HG03575 (cell line): Measurements from ENCODE around the gene HRK.

Source experiments
- ATAC-seq: cut with Tn5 transposase; IDR thresholded peaks from one replicate; pipeline ENCODE4 v1.9.1; 2021; ENCODE audit not compliant: unreplicated experiment, insufficient number of reproducible peaks, low FRiP score; ENCODE audit errors: extremely low read depth

The HRK gene

GRCh38 chr12:116881325-116881876 lies at the start of gene HRK:
Gene HRK, minus strand, starts transcription at chr12:116881441. Its CDS starts 134 bp downstream, at chr12:116881307.
- no peak for ATAC-seq

DNA sequence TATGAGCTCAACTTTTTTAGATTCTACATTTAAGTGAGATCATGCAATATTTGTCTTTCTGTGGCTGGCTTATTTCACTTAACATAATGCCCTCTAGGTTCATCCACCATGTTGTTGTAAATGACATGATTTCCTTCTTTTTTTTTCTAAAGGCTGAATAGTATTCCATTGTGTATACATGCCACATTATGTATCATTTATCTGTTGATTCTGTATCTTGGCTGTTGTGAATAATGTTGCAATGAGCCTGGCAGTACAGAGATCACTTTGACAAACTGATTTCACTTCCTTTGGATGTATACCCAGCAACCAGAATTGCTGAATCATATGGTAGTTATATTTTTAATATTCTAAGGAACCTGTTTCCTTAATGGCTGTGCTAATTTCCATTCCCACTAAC lies 48.6 kb upstream of the HRK start:
- ATAC-seq, result no peak

- no peak for ATAC-seq
These were observed 47.3 kb upstream of the HRK start for GRCh38 chr12:116928504-116928903.

DNA sequence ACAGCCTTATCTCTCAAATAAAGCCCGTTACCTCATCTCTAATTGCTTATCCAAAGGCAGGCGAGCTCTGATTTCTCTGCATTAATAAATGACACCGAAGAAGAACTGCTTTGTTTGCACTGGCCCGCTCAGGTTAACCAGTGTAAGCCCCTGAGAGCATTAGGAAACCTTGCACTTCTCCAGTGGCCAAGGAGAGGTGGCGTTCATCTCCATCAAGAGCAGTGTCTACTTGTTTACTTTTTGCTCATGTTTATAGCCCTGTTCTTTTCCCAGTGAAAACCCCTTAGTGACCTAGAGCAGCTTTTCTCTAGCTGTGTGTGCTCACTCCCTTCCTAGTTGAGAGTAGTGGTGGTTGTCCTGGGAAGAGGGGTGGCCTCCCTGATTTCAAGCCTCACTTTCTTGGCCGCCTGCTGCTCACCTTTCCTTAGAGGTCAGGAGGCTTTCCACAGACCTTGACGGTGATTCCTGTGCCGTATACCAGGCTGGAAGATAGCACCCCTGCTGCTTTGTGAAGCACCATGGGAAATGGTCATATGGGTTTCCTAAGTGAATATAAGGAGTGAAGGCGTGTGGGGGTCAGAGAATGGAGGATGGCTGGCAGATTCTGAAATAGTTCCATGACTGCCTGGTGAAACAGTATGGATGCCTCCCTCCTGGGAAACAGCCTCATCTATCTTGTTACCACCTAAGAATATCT lies 46.2 kb upstream of the HRK start:
- ATAC-seq, result no peak

DNA sequence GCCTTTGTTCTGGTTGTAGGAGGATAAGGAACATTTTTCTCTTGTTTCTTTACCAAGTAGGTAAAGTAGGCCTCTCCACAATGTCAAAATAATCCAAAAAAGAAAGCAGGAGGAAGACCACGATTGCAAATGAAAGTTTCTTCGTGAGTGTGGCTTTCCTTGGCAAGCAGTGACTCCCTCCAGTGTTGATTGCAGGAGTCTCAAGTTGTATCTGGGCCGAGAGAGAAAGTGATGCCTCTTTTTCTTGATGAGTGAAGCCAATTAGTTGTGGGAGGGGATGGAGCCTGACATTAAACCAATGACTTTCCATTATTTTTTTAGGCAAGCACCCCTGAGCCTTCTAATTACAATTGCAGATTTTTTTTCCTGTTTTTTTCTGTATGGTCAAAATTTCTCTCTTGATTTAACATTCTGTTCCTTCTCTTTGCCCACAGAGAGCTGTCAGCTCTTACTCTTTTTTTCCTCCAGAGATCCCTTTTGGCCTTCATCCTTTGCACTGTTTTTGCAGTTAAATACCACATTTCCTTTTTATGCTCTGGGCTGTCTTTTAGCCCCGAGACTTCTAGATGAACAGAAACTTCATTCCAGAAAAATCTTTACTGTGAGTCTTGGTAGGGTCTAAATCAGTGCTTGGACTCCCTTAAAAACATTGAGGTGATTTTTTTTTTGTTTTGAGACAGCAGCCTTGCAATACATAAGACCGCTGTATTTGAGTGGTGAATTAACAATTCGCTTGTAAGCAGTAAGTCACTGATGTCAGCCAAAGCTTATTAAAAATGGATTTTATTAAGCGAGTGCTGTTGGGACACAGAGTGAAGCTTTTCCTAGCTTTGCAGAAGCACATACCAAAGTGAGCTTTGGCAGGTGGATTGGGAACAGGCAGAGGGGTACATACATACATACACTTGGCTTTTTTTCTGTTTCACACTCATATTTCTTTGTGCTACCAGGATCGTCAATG lies 45.3 kb upstream of the HRK start:
- ATAC-seq, result no peak

- no peak for ATAC-seq
These were observed 43.6 kb upstream of the HRK start for GRCh38 chr12:116924558-116925453.

DNA sequence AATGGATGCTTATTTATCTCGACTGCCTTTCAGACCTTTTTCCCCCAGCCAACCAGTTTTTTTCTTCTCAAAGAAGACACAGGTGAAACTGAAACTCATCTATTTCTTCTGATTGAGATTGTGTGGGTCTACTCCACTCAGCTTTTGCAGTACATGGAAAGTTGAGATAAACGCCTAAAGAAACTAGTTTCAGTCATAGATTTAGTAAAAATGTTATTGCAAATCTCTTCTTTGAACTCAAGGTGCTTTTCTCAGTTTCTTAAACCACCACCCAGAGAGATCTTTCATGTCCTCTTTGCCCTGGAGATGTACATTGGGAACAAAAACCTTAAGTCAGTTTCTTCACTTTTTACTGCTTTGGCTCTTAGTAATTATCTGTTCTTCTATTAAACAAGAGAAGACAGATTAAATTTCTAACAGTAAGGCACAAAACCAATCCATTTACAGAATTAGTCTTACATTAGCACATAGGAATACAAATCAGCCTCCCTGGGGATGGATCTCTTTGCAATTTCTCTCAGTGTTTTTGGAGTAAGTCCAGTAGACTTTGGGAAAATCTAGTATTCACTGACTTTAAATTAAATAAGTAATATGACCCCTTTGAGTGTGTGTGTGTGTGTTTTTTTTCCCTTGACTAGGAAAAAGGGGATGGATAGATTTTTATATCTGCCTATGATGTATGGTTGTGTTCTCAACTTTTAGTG lies 41.1 kb upstream of the HRK start:
- ATAC-seq, result no peak

DNA sequence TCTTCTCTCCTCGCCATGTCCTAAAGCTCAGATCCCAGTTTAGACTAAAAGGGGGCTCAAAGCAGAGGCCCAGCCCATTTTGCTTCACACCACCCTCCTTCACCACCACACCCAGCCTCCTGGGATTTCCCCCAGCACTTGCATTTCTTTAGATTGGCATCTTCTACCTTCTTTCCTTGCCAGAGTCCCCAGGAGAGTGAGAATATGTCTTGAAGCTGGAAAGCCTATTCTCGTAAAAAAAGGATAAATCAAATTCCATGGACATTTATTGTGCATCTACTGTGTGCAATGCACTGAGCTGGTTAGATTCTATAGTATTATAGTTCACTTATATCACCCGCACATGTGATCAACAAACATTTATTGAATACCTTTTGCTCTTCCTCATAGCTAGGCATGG lies 39.7 kb upstream of the HRK start:
- ATAC-seq, result no peak

GRCh38 chr12:116919706-116920485 lies 38.7 kb upstream of the HRK start:
- no peak for ATAC-seq

DNA sequence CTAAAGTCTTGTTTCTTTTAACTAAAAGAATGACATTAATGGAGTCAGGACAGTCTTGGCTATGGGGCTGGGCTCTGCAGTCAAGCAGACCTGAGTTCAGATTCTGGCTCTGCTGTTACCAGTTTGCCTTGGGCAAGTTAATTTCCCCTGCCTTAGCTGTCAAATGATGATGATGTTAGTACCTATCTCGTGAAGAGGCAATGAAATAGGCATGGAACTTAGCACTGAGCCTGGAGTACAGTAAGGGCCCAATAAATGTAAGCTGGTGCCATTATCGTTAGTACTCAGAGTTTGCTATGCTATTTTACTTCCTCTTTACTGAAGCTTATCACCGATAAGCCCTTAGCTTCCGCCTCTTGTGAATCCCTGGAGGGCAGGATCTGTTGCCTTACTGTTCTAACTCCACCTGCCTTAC lies 38.0 kb upstream of the HRK start:
- no peak for ATAC-seq

DNA sequence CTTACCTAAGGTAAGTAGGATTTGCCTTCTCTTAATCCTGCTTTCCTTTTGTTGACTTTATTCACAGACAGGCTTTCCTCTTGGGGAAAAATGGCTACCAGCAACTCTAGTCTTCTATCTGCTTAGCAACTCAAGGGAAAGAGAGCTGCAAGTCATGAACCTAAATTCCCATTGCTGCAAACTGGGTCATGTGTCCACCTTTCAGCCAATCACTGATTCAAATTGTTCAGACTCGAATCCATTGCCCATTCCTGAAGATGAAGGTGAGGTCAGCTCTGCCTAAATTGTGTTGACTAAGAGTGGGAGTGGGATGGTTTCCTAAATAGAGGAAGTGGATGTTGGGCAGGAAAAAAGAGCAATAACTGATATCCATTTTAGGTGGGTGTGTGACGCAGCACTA lies 37.2 kb upstream of the HRK start:
- ATAC-seq, result no peak

GRCh38 chr12:116916714-116917114 lies 35.5 kb upstream of the HRK start:
- ATAC-seq, result no peak

DNA sequence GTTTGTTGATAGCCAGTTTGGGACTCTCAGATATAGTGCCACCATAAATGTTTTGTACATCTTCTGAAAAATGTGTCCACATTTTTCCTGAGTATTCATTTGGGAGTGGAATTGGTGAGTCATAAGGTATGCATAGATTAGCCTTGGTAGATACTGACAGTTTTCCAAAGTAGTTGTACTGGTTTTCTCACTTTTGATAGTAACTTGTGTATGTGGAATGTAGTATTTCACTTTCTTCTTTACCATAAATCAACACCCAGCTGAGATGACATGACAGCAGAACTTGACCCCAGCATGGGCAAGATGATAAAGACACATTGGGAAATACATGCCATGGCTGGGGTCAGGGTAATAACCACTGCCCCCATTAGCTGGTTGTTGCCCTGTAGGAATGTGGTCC lies 34.9 kb upstream of the HRK start:
- ATAC-seq, result no peak

GRCh38 chr12:116915326-116915725 lies 34.1 kb upstream of the HRK start:
- ATAC-seq, result no peak

GRCh38 chr12:116910645-116911451 lies 29.6 kb upstream of the HRK start, which contains the start of gene FBXW8:
Gene FBXW8, plus strand, starts transcription at chr12:116910950. Its CDS starts 88 bp downstream, at chr12:116911038.
- no peak for ATAC-seq

- ATAC-seq, result no peak
These were observed 29.0 kb upstream of the HRK start for GRCh38 chr12:116910280-116910644.

DNA sequence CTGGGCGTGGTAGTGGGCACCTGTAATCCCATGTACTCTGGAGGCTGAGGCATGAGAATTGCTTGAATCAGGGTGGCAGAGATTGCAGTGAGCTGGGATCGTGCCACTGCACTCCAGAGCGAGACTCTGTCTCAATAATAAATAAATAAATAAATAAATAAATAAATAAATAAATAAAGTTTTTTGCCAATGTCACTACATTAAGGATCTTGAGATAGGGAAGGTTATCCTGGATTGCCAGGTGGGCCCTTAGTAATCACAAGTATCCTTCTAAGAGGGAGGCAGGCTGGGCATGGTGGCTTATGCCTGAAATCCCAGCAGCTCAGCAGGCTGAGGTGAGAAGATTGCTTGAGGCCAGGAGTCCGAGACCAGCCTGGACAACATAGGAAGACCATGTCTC lies 25.0 kb upstream of the HRK start:
- ATAC-seq, result no peak
